ENCODE measurements around the gene GLIPR1L2. TPM values are rescaled to one million over a fixed set of nuclear protein-coding genes. Genes with fewer than 3 reads are reported as not detected.

GLIPR1L2 gene
- total RNA-seq, 6 donors from 2014 or later = 0.34 to 9.4 (median 2.8) TPM

DNA sequence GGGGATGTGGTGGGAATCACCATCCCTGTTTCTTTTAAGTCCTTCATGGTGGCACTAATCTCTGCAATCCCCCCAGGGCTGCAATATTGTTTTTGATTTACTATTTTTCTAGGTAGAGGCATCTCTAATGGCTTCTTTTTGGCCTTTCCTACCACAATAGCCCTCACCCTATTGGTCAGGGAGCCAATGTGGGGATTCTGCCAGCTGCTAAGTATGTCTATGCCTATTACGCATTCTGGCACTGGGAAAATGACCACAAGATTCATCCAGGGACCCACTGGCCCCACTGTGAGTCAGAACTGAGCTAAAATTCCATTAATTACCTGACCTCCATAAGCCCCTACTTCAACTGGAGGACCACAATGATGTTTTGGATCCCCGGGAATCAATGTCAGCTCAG is 15.9 kb upstream of the GLIPR1L2 start:
- TF ChIP-seq POLR2A (IDR thresholded peaks at IDR 0.05) (no peak), POLR2AphosphoS5 (IDR thresholded peaks at IDR 0.05) (no peak), EP300 (IDR thresholded peaks at IDR 0.05) (no peak)
- TF ChIP-seq, protein P1, sequence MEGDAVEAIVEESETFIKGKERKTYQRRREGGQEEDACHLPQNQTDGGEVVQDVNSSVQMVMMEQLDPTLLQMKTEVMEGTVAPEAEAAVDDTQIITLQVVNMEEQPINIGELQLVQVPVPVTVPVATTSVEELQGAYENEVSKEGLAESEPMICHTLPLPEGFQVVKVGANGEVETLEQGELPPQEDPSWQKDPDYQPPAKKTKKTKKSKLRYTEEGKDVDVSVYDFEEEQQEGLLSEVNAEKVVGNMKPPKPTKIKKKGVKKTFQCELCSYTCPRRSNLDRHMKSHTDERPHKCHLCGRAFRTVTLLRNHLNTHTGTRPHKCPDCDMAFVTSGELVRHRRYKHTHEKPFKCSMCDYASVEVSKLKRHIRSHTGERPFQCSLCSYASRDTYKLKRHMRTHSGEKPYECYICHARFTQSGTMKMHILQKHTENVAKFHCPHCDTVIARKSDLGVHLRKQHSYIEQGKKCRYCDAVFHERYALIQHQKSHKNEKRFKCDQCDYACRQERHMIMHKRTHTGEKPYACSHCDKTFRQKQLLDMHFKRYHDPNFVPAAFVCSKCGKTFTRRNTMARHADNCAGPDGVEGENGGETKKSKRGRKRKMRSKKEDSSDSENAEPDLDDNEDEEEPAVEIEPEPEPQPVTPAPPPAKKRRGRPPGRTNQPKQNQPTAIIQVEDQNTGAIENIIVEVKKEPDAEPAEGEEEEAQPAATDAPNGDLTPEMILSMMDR (IDR thresholded peaks at IDR 0.05) = no peak
- Histone ChIP-seq H3K4me3 (no peak overlapping the region), H3K27ac (no peak overlapping the region), H3K4me1 (no peaks in the 10 kb centered on the region), H3K27me3 (no peaks in the 10 kb centered on the region), H3K36me3 (no peaks in the 10 kb centered on the region), H3K9me3 (no peaks in the 10 kb centered on the region)
- ATAC-seq (ENCODE audit: low FRiP score in 2 of 2) (no peak), DNase-seq (no peak)
- 90 to 92% methylated on average over 2 of the region's 2 CpGs for WGBS, 2 donors

DNA sequence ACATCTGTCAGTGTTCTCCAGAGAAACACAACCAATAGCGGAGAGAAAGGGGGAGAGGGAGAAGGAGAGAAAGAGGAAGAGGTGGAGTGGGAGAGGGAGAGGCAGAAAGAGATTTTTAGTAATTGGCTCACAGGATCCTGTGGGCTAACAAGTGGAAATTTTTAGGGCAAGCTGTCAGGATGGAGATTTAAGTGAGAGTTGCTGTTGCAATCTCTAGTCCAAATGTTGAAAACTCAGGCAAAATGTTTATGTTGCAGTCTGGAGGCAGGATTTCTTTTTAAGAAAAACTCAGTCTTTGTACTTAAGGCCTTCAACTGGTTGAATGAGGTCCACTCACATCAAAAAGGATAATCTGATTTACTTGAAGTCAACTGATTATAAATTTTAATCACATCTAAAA is 12.5 kb upstream of the GLIPR1L2 start:
- H3K27me3 ChIP-seq = no peaks in the 10 kb centered on the region
- H3K36me3 ChIP-seq = no peaks in the 10 kb centered on the region
- no peak for DNase-seq
- ATAC-seq (ENCODE audit: low FRiP score in 2 of 2) = no peak
- 79 to 100% methylated on average over 1 of the region's 1 CpG for WGBS, 2 donors
- no peak overlapping the region for H3K4me3 ChIP-seq
- no peak for TF ChIP-seq POLR2AphosphoS5 (IDR thresholded peaks at IDR 0.05)
- TF ChIP-seq, protein P1 (IDR thresholded peaks at IDR 0.05) = no peak
- no peak for TF ChIP-seq POLR2A (IDR thresholded peaks at IDR 0.05)
- no peak for TF ChIP-seq EP300 (IDR thresholded peaks at IDR 0.05)
- no peak overlapping the region for H3K27ac ChIP-seq
- no peaks in the 10 kb centered on the region for H3K9me3 ChIP-seq
- H3K4me1 ChIP-seq = no peaks in the 10 kb centered on the region

DNA sequence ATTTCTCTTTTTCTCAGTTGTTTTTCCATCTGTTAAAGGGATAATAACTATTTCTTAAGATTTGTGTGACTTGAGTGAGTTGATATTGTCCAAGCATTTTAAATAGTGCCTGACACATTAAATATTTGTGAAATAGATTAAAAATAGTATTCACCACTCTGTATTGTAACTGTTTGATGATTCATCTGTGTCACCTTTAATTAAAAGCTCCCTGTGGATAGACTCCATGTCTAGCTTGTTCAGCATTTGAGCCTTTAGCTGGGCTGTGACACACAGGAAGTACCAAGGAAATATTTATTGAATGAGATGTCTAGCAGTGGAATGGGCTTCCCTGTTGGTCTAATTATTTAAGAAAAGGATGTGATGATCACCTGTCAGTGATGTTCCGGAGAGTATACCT is 1.8 kb upstream of the GLIPR1L2 start:
- Histone ChIP-seq H3K27ac (peak overlapping the region in 1 of 4 donors; percentile 91), H3K27me3 (no peaks in the 10 kb centered on the region), H3K9me3 (no peaks in the 10 kb centered on the region), H3K36me3 (no peaks in the 10 kb centered on the region), H3K4me1 (peaks cover 5 to 18% (median 16%) of the 10 kb centered on the region in 4 donors), H3K4me3 (no peak overlapping the region)
- no peak for TF ChIP-seq EP300 (IDR thresholded peaks at IDR 0.05)
- TF ChIP-seq, protein P1 (IDR thresholded peaks at IDR 0.05) = no peak
- ATAC-seq (ENCODE audit: low FRiP score in 2 of 2) (no peak), DNase-seq (no peak)
- WGBS, 2 donors = 72 to 78% methylated on average over 1 of the region's 1 CpG

DNA sequence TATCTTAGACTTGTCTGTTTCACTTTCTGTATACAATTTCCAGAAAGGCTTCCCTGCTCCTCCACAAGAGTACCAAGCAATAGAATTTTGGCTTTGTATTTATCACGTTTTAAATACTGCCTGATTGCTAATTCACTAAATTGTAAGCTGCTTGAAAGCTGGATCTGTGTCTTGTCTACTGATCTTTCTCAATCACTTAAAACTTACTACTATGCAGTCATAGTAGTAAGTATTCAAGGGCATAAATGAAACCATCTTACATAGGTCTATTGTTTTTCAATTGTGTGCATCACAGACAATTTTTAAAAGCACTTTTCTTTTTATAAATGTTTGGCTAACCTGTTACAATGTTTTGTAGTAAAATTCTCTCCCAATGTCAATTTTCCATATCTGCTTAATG is 1.2 kb upstream of the GLIPR1L2 start:
- WGBS, 2 donors = 19 to 22% methylated on average over 1 of the region's 1 CpG
- Histone ChIP-seq H3K9me3 (no peaks in the 10 kb centered on the region), H3K36me3 (no peaks in the 10 kb centered on the region), H3K27me3 (no peaks in the 10 kb centered on the region), H3K4me1 (peaks cover 5 to 18% (median 16%) of the 10 kb centered on the region in 4 donors), H3K27ac (peak overlapping the region in 3 of 4 donors; percentile 91 to 93 (median 92)), H3K4me3 (peak overlapping the region in 2 of 4 donors; percentile 58 to 62)
- no peak for ATAC-seq (ENCODE audit: low FRiP score in 2 of 2)
- TF ChIP-seq, protein P1 (IDR thresholded peaks at IDR 0.05) = no peak
- no peak for TF ChIP-seq POLR2A (IDR thresholded peaks at IDR 0.05)
- no peak for TF ChIP-seq POLR2AphosphoS5 (IDR thresholded peaks at IDR 0.05)
- no peak for TF ChIP-seq EP300 (IDR thresholded peaks at IDR 0.05)
- DNase-seq = no peak

DNA sequence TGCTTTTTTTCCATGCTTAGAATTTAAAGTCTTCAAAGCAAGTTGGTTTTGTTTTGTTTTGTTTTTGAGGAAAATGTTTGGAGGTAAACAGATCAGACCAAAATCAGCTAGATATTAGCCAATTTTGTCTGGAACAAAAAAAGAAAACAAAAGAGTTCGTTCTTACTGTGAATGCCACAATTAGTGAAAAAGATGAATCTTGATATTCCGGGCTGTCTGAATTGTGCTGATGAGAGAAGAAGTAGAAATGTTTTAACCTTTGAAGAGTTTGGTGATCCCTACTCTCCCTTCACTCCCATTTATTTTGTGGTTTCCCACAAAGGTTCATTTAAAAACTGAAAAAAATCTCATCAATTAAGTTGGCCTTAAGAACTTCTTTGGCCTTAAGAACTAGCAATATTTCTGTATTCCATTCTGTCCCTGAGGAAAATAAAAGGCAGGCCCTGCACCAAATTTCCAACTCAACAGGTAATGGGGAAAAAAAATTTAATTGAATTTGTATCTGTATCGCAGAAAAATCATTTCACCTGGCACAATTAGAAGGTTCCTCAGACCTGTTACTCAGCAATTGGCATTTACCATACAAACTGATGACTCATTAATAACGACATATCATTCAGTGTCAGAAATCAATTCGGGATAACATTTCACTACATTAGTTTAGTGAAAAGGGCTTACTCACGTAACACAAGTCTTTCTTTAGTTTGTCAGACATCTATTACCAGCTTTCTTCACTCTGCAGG is 562 bp upstream of the GLIPR1L2 start:
- no peak for TF ChIP-seq POLR2A (IDR thresholded peaks at IDR 0.05)
- TF ChIP-seq, protein P1 (IDR thresholded peaks at IDR 0.05) = no peak
- no peak for TF ChIP-seq EP300 (IDR thresholded peaks at IDR 0.05)
- no peak for TF ChIP-seq POLR2AphosphoS5 (IDR thresholded peaks at IDR 0.05)
- ATAC-seq (ENCODE audit: low FRiP score in 2 of 2) (peak in 1 of 2 donors; percentile 25), DNase-seq (no peak)
- 36 to 42% methylated on average over 6 of the region's 6 CpGs for WGBS, 2 donors
- H3K4me3 ChIP-seq = peak overlapping the region; percentile 46 to 62 (median 52)
- H3K36me3 ChIP-seq = no peaks in the 10 kb centered on the region
- no peaks in the 10 kb centered on the region for H3K9me3 ChIP-seq
- peaks cover 5 to 18% (median 16%) of the 10 kb centered on the region in 4 donors for H3K4me1 ChIP-seq
- no peaks in the 10 kb centered on the region for H3K27me3 ChIP-seq
- peak overlapping the region; percentile 84 to 93 (median 92) for H3K27ac ChIP-seq
